Measurements from ENCODE around the gene NOD2. TPM values are rescaled to one million over a fixed set of nuclear protein-coding genes. Genes with fewer than 3 reads are reported as not detected.
A peak's percentile ranks its signal among the peaks of the same experiment; 100 is the strongest.

Gene NOD2
- total RNA-seq, 4 donors from 2014 or later, result 0.40 to 1.6 (median 0.68) TPM

DNA sequence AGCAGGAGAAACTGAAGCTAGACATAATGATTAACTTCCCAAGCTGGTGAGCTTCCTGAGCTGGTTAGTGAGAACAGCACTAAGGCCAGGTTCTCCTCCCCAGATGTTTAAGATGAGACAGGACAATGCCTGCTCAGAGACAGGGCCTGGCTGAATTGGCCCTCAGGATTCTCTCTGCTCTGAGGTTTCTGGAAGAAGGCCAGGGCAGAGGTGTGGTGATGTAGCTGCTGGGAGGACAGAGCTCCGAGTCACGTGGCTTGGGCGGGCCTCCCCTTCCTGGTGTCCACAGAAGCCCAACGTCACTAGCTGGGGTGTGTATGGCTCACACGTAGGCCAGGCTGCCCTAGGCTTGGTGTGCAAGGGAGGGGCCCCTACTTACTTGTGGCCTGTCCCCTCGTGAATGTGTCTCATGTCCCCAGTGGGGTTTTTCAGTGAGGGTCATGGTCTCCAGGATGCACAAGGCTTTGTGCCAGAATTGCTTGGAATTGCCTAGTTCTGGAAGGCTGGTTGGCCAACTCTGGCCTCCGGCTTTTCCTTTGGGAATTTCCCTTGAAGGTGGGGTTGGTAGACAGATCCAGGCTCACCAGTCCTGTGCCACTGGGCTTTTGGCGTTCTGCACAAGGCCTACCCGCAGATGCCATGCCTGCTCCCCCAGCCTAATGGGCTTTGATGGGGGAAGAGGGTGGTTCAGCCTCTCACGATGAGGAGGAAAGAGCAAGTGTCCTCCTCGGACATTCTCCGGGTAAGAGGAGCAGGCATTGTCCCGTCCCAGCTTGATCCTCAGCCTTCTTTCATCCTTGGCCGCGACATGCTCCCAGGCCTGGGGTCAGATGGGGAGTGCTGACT lies 3.4 kb downstream of the NOD2 start:
- Histone ChIP-seq H3K4me1 (peaks cover 3 to 20% of the 10 kb centered on the region in 2 donors), H3K4me3 (replicated peaks in 1 of 3) (no peak overlapping the region), H3K27me3 (no peaks in the 10 kb centered on the region), H3K9me3 (no peaks in the 10 kb centered on the region), H3K27ac (peak overlapping the region in 1 of 3 donors; percentile 44), H3K36me3 (no peaks in the 10 kb centered on the region)
- intact Hi-C loops (cut with DNase I), result no loop called here
- peak; percentile 52 for DNase-seq
- TF ChIP-seq POLR2A (IDR thresholded peaks at IDR 0.05), result no peak
- TF ChIP-seq, protein P1, sequence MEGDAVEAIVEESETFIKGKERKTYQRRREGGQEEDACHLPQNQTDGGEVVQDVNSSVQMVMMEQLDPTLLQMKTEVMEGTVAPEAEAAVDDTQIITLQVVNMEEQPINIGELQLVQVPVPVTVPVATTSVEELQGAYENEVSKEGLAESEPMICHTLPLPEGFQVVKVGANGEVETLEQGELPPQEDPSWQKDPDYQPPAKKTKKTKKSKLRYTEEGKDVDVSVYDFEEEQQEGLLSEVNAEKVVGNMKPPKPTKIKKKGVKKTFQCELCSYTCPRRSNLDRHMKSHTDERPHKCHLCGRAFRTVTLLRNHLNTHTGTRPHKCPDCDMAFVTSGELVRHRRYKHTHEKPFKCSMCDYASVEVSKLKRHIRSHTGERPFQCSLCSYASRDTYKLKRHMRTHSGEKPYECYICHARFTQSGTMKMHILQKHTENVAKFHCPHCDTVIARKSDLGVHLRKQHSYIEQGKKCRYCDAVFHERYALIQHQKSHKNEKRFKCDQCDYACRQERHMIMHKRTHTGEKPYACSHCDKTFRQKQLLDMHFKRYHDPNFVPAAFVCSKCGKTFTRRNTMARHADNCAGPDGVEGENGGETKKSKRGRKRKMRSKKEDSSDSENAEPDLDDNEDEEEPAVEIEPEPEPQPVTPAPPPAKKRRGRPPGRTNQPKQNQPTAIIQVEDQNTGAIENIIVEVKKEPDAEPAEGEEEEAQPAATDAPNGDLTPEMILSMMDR (IDR thresholded peaks at IDR 0.05), result no peak
- WGBS, 2 donors, result 71 to 80% methylated on average over 14 to 15 of the region's 15 CpGs

DNA sequence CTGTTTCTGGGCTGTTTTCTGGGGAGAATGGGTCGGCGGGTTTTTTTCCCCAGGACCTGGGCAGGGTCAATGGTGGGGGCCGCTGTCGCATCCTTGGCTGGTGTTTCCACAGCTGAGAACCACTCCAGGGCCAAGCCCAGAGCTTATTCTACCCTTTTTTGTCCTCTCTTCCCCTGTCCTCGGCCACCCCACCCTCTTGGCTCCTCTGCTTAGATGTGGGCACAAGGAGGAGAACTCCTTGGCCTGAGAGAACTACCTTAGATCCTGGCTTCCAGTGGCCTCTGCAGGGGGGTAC lies 4.0 kb downstream of the NOD2 start:
- intact Hi-C loops (cut with DNase I), result no loop called here
- H3K4me3 ChIP-seq (replicated peaks in 1 of 3), result no peak overlapping the region
- TF ChIP-seq POLR2A (IDR thresholded peaks at IDR 0.05), result no peak
- TF ChIP-seq, protein P1 (IDR thresholded peaks at IDR 0.05), result no peak
- peak overlapping the region in 2 of 3 donors; percentile 28 to 44 for H3K27ac ChIP-seq
- no peaks in the 10 kb centered on the region for H3K27me3 ChIP-seq
- H3K4me1 ChIP-seq, result peaks cover 3 to 20% of the 10 kb centered on the region in 2 donors
- DNase-seq, result no peak
- no peaks in the 10 kb centered on the region for H3K36me3 ChIP-seq
- H3K9me3 ChIP-seq, result no peaks in the 10 kb centered on the region
- 92 to 100% methylated on average over 5 of the region's 5 CpGs for WGBS, 2 donors

DNA sequence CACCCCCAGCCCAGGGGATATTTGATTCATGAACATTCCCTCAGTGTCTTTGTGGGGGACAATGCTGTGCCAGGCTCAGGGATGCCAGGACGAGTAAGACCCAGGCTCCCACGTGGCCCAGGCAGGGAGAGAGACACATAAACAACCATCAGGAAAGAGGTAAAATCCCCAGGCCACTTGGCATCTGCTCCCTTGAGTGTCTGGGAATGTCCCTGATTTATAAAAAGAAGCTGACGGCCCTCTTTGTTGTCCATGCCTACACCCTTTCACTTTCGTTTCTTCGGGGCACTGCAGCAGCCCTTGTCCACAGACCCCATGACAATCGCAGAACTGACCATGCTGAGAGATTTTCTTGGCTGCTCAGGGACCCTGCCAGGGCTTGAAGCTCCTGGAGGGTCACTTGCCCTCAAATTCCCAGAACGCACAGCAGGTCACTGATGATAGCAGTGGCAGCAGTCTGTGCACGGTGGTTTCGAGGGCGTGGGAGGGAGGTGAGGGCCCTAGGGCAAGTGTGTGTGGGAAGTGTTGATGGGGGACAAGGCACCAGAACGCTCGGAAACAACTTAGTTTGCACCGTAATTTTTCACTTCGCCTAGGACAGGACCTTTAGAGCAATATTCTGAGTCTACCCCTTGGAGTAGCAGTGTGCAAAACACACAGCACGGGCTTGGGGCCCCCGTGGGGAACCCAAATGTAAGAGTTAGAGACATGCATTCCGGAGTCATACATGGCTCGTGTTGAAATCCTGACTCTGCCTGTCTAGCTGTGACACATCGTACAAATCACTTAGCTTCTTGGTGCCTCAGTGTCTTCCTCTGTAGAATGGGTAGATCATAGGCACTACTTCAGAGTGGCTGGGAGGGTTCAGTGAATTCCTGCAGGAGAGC lies 4.7 kb downstream of the NOD2 start:
- no peaks in the 10 kb centered on the region for H3K27me3 ChIP-seq
- WGBS, 2 donors, result 55 to 58% methylated on average over 19 of the region's 19 CpGs
- intact Hi-C loops (cut with DNase I), result no loop called here
- H3K9me3 ChIP-seq, result no peaks in the 10 kb centered on the region
- H3K36me3 ChIP-seq, result no peaks in the 10 kb centered on the region
- peak; percentile 31 to 51 for DNase-seq
- no peak for TF ChIP-seq POLR2A (IDR thresholded peaks at IDR 0.05)
- TF ChIP-seq, protein P1 (IDR thresholded peaks at IDR 0.05), result no peak
- H3K27ac ChIP-seq, result peak overlapping the region in 2 of 3 donors; percentile 28 to 44
- H3K4me1 ChIP-seq, result peaks cover 3 to 20% of the 10 kb centered on the region in 2 donors
- peak overlapping the region in 1 of 3 donors; percentile 29 for H3K4me3 ChIP-seq (replicated peaks in 1 of 3)

DNA sequence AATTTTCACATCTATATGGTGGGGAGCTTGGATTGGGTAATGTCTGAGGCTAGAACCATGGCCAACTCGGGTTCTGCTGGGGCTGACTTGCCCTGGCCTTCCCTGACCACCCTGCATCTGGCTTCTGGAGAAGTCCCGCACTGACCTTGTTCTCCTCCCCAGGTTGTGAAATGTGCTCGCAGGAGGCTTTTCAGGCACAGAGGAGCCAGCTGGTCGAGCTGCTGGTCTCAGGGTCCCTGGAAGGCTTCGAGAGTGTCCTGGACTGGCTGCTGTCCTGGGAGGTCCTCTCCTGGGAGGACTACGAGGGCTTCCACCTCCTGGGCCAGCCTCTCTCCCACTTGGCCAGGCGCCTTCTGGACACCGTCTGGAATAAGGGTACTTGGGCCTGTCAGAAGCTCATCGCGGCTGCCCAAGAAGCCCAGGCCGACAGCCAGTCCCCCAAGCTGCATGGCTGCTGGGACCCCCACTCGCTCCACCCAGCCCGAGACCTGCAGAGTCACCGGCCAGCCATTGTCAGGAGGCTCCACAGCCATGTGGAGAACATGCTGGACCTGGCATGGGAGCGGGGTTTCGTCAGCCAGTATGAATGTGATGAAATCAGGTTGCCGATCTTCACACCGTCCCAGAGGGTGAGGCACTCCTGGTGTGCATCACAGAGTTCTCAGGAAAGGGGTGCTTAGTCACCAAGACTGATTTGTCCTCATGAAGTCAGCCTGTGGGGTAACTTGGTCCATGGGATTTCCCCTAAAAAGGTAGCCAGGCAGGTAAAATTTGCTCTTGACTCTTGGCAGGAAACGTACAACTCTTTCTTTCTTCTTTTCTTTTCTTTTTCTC lies 6.1 kb downstream of the NOD2 start:
- H3K27me3 ChIP-seq, result no peaks in the 10 kb centered on the region
- H3K4me1 ChIP-seq, result peaks cover 0 to 14% of the 10 kb centered on the region in 2 donors
- H3K36me3 ChIP-seq, result no peaks in the 10 kb centered on the region
- intact Hi-C loops (cut with DNase I), result no loop called here
- WGBS, 2 donors, result 70 to 81% methylated on average over 8 to 11 of the region's 19 CpGs
- H3K27ac ChIP-seq, result no peak overlapping the region
- no peak for TF ChIP-seq POLR2A (IDR thresholded peaks at IDR 0.05)
- H3K4me3 ChIP-seq (replicated peaks in 1 of 3), result no peak overlapping the region
- no peaks in the 10 kb centered on the region for H3K9me3 ChIP-seq
- no peak for DNase-seq

DNA sequence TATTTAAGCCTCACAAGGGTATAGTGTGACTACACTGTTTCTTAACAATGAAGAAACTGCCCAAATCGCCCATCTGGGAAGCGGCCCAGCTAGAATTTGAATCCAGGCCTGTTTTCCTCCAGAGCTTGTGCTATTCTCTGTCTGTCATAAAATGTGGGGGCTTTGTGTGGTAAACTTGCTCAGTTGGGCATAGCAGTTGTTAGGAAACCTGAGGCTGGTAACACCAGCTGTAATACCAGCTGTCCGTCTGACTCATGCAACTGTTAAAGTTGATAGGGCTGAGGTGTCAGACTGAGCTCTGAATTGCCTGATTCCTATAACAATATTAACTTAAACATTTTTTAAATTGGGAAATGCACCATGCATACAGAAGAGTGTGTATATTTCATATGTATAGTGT lies 9.3 kb downstream of the NOD2 start:
- intact Hi-C loops (cut with DNase I), result no loop called here
- Histone ChIP-seq H3K27ac (no peak overlapping the region), H3K4me3 (replicated peaks in 1 of 3) (no peak overlapping the region), H3K36me3 (no peaks in the 10 kb centered on the region), H3K4me1 (peaks cover 0 to 2% of the 10 kb centered on the region in 2 donors), H3K9me3 (no peaks in the 10 kb centered on the region), H3K27me3 (no peaks in the 10 kb centered on the region)
- 95% methylated on average over 3 of the region's 3 CpGs for WGBS, 2 donors
- TF ChIP-seq, protein P1 (IDR thresholded peaks at IDR 0.05), result no peak
- no peak for TF ChIP-seq POLR2A (IDR thresholded peaks at IDR 0.05)
- DNase-seq, result no peak

All from thyroid gland (tissue), 4 donors.